IPS DF 4.7 (cell line): Measurements from ENCODE around the gene FBXO36.

Experiments
- DNase-seq: peaks from one replicate; pipeline ENCODE4 v3.0.0-alpha.2; 2013; ENCODE audit warnings: low spot score; ENCODE audit errors: extremely low read depth

Gene FBXO36

GRCh38 chr2:230048010-230048671 lies 125.8 kb downstream of the FBXO36 start:
- DNase-seq = no peak

- no peak for DNase-seq
Observed at GRCh38 chr2:230050136-230050535, 127.8 kb downstream of the FBXO36 start.

GRCh38 chr2:230052299-230052698 lies 130.0 kb downstream of the FBXO36 start:
- no peak for DNase-seq

- no peak for DNase-seq
Observed at GRCh38 chr2:230053753-230054478, 131.6 kb downstream of the FBXO36 start.

- DNase-seq = no peak
Observed at GRCh38 chr2:230060672-230061293, 138.5 kb downstream of the FBXO36 start.
